Measurements from ENCODE around the gene ZNF584. TPM values are rescaled to one million over a fixed set of nuclear protein-coding genes. Genes with fewer than 3 reads are reported as not detected.
A peak's percentile ranks its signal among the peaks of the same experiment; 100 is the strongest.
"Not testable (repeated sequence)": the region's sequence is repeated elsewhere in the genome, so short reads cannot be mapped to it uniquely, and the experiment has no call there.

The ZNF584 gene
- total RNA-seq, 3 donors from 2014 or later: 13.6 to 16.1 (median 15.8) TPM

GRCh38 chr19:58374200-58374599 is 34.2 kb upstream of the ZNF584 start:
- Histone ChIP-seq H3K36me3 (no peaks in the 10 kb centered on the region), H3K4me1 (peaks cover 0 to 9% of the 10 kb centered on the region in 2 donors), H3K27ac (no peak overlapping the region), H3K9me3 (no peaks in the 10 kb centered on the region), H3K27me3 (no peaks in the 10 kb centered on the region), H3K4me3 (no peak overlapping the region)
- DNase-seq (ENCODE audit: low spot score in 2 of 2): no peak
- intact Hi-C loops (cut with DNase I; ENCODE audit: low total_unique reads): no loop called here
- TF ChIP-seq POLR2A (IDR thresholded peaks at IDR 0.05): no peak
- TF ChIP-seq POLR2AphosphoS5 (IDR thresholded peaks at IDR 0.05): no peak
- no peak for TF ChIP-seq CTCF (IDR thresholded peaks at IDR 0.05)

GRCh38 chr19:58376724-58377123 is 31.7 kb upstream of the ZNF584 start:
- H3K36me3 ChIP-seq; H3K27me3 ChIP-seq; intact Hi-C loops (cut with DNase I; ENCODE audit: low total_unique reads); H3K4me3 ChIP-seq; H3K27ac ChIP-seq; DNase-seq (ENCODE audit: low spot score in 2 of 2); H3K9me3 ChIP-seq: not testable (repeated sequence)
- H3K4me1 ChIP-seq: peaks cover 4 to 19% of the 10 kb centered on the region in 2 donors

GRCh38 chr19:58379246-58379645 is 29.2 kb upstream of the ZNF584 start:
- TF ChIP-seq CTCF (IDR thresholded peaks at IDR 0.05): no peak
- TF ChIP-seq POLR2AphosphoS5 (IDR thresholded peaks at IDR 0.05): no peak
- no peak for TF ChIP-seq POLR2A (IDR thresholded peaks at IDR 0.05)
- intact Hi-C loops (cut with DNase I; ENCODE audit: low total_unique reads): no loop called here
- no peak for DNase-seq (ENCODE audit: low spot score in 2 of 2)

GRCh38 chr19:58380037-58380661 is 28.3 kb upstream of the ZNF584 start:
- TF ChIP-seq POLR2A (IDR thresholded peaks at IDR 0.05) (no peak), CTCF (IDR thresholded peaks at IDR 0.05) (no peak), POLR2AphosphoS5 (IDR thresholded peaks at IDR 0.05) (no peak)
- no peaks in the 10 kb centered on the region for H3K9me3 ChIP-seq

More at GRCh38 chr19:58379246-58379645, 29.2 kb upstream of the ZNF584 start:
- Histone ChIP-seq H3K36me3 (no peaks in the 10 kb centered on the region), H3K27ac (no peak overlapping the region), H3K4me3 (no peak overlapping the region), H3K4me1 (peaks cover 4 to 15% of the 10 kb centered on the region in 2 donors), H3K9me3 (no peaks in the 10 kb centered on the region), H3K27me3 (no peaks in the 10 kb centered on the region)

GRCh38 chr19:58380662-58381459 is 27.6 kb upstream of the ZNF584 start, which contains the start of gene ZNF837:
Gene ZNF837 (minus strand): TSS chr19:58381030. CDS start chr19:58369332, 11,698 bp downstream.
- Histone ChIP-seq H3K9me3 (no peaks in the 10 kb centered on the region), H3K27me3 (no peaks in the 10 kb centered on the region), H3K4me3 (peak within 1 kb of the TSS; percentile 74 to 92 (median 83)), H3K27ac (peak within 1 kb of the TSS; percentile 92 to 96), H3K4me1 (peaks cover 10 to 22% of the 10 kb centered on the region in 2 donors), H3K36me3 (no peaks in the 10 kb centered on the region)
- intact Hi-C loops (cut with DNase I; ENCODE audit: low total_unique reads): no loop called here
- peak; percentile 99 for DNase-seq (ENCODE audit: low spot score in 2 of 2)
- TF ChIP-seq POLR2A (IDR thresholded peaks at IDR 0.05) (peak; percentile 69), CTCF (IDR thresholded peaks at IDR 0.05) (peak in 1 of 3 donors; percentile 31), POLR2AphosphoS5 (IDR thresholded peaks at IDR 0.05) (peak; percentile 86 to 94 (median 90))

More at GRCh38 chr19:58380037-58380661, 28.3 kb upstream of the ZNF584 start:
- Histone ChIP-seq H3K27ac (peak overlapping the region; percentile 92 to 96), H3K27me3 (no peaks in the 10 kb centered on the region), H3K36me3 (no peaks in the 10 kb centered on the region), H3K4me1 (peaks cover 4 to 15% of the 10 kb centered on the region in 2 donors), H3K4me3 (peak overlapping the region; percentile 74 to 92 (median 83))
- intact Hi-C loops (cut with DNase I; ENCODE audit: low total_unique reads): no loop called here
- DNase-seq (ENCODE audit: low spot score in 2 of 2): no peak
